Keratinocyte (primary cell): ENCODE results near the gene RANBP17. TPM values are rescaled to one million over a fixed set of nuclear protein-coding genes. Genes with fewer than 3 reads are reported as not detected.

Experiments used
- DNase-seq: peaks from one replicate; pipeline ENCODE4 v3.0.0-alpha.2; 2011; ENCODE audit warnings: low read depth, missing footprints, low spot score
- FAIRE-seq: peaks from 2 replicates; lab custom pipeline; 2011; peaks lifted over from hg19 to GRCh38; lab: Jason Lieb, UNC
- H2AFZ ChIP-seq: 2 replicates; pipeline ENCODE4 v1.6.0; 2012; ENCODE audit warnings: low read length, control low read depth, inconsistent platforms; ENCODE audit not compliant: control insufficient read depth
- H3K27ac ChIP-seq: 2 replicates; pipeline ENCODE4 v1.5.1; 2011; ENCODE audit warnings: low read length; ENCODE audit not compliant: control insufficient read depth, insufficient read depth
- H3K27me3 ChIP-seq: 3 replicates; pipeline ENCODE4 v1.6.0; 2011; ENCODE audit warnings: low read length; ENCODE audit not compliant: control insufficient read depth, insufficient read depth; ENCODE audit errors: extremely low read depth
- H3K36me3 ChIP-seq, 2 experiments: 2 replicates in 1 of 2; 3 replicates in 1 of 2; pipeline ENCODE4 v1.5.1; 2011; ENCODE audit warnings: low read length in 2 of 2, mild to moderate bottlenecking in 1 of 2; ENCODE audit not compliant: control insufficient read depth in 2 of 2, insufficient read depth in 2 of 2; ENCODE audit errors: extremely low read depth in 1 of 2
- H3K4me1 ChIP-seq: 3 replicates; pipeline ENCODE4 v1.5.1; 2011; ENCODE audit warnings: low read length; ENCODE audit not compliant: control insufficient read depth, insufficient read depth; ENCODE audit errors: extremely low read depth
- H3K4me2 ChIP-seq: 3 replicates; pipeline ENCODE4 v1.6.0; 2011; ENCODE audit warnings: low read depth, low read length; ENCODE audit not compliant: control insufficient read depth, insufficient read depth; ENCODE audit errors: extremely low read depth
- H3K4me3 ChIP-seq, 3 experiments: fragments of 200-600 bp in 1 of 3; sonication (generic) in 1 of 3; 2 replicates in 2 of 3; 3 replicates in 1 of 3; pipeline ENCODE4 v1.5.1; 2011 to 2016; ENCODE audit warnings: low read length in 3 of 3, mild to moderate bottlenecking in 3 of 3, control low read depth in 2 of 3, inconsistent platforms in 1 of 3, low read depth in 1 of 3, mixed read lengths in 1 of 3, mixed run types in 1 of 3, moderate library complexity in 1 of 3; ENCODE audit not compliant: control insufficient read depth in 2 of 3, insufficient read depth in 2 of 3; ENCODE audit errors: extremely low read depth in 1 of 3
- H3K79me2 ChIP-seq: 2 replicates; pipeline ENCODE4 v1.6.0; 2012; ENCODE audit warnings: low read length; ENCODE audit not compliant: control insufficient read depth, insufficient read depth
- H3K9ac ChIP-seq: 3 replicates; pipeline ENCODE4 v1.6.0; 2011; ENCODE audit warnings: low read length; ENCODE audit not compliant: control insufficient read depth, insufficient read depth; ENCODE audit errors: extremely low read depth
- H3K9me1 ChIP-seq: 3 replicates; pipeline ENCODE4 v1.6.0; 2011; ENCODE audit warnings: low read length; ENCODE audit not compliant: control insufficient read depth, insufficient read depth; ENCODE audit errors: extremely low read depth
- H3K9me3 ChIP-seq: 2 replicates; pipeline ENCODE4 v1.5.1; 2012; ENCODE audit warnings: low read depth, low read length; ENCODE audit not compliant: control insufficient read depth
- H4K20me1 ChIP-seq: 3 replicates; pipeline ENCODE4 v1.6.0; 2011; ENCODE audit warnings: low read length; ENCODE audit not compliant: control insufficient read depth, insufficient read depth; ENCODE audit errors: extremely low read depth
- CTCF ChIP-seq, 3 experiments: IDR thresholded peaks in 1 of 3; conservative IDR thresholded peaks in 1 of 3; optimal IDR thresholded peaks in 1 of 3; 2 replicates in 2 of 3; 3 replicates in 1 of 3; pipeline versions ENCODE3 to v1.5.1; 2011; ENCODE audit warnings: low read length in 3 of 3, mild to moderate bottlenecking in 3 of 3, moderate library complexity in 2 of 3, control low read depth in 1 of 3, inconsistent platforms in 1 of 3; ENCODE audit not compliant: insufficient read depth in 2 of 3; ENCODE audit errors: extremely low read depth in 1 of 3
- EZH2 ChIP-seq: IDR thresholded peaks from one replicate; pipeline ENCODE4 v1.6.1; 2012; ENCODE audit warnings: inconsistent platforms, mild to moderate bottlenecking, low read length, moderate library complexity
- dilution Hi-C: fragments of 300-500 bp; cut with MboI; formaldehyde crosslinking; loops from one replicate; pipeline ENCODE4 v1.7.0; 2020; ENCODE audit warnings: low sequenced_read_pairs; ENCODE audit not compliant: extremely low pct_ligation_motif_present
- polyA plus RNA-seq, 5 experiments: library from polyadenylated mRNA; depleted of rRNA in 3 of 5; stranded (reverse) in 3 of 5; stranded (forward) in 1 of 5; unstranded in 1 of 5; fragments of >200 nt; gene quantifications; 1 replicate in 1 of 5; 2 replicates in 3 of 5; 3 replicates in 1 of 5; pipeline versions ENCODE4 v1.2.1 to v1.2.3, GENCODE V29; 2011 to 2012; ENCODE audit warnings: missing spikeins in 2 of 5, low read depth in 1 of 5, low replicate concordance in 1 of 5

The RANBP17 gene
- polyA plus RNA-seq, 1 donor (not counting 4 experiments of a cell fraction or from before 2014, with no cell fraction given): 0.97 TPM

- no peaks in the 10 kb centered on the region for H3K9me3 ChIP-seq
- no peaks in the 10 kb centered on the region for H3K9me1 ChIP-seq
- no peaks in the 10 kb centered on the region for H3K27me3 ChIP-seq
- no peak overlapping the region for H3K27ac ChIP-seq
- no peaks in the 10 kb centered on the region for H3K36me3 ChIP-seq
- no peak overlapping the region for H2AFZ ChIP-seq
- dilution Hi-C loops: no loop called here
- no peak for TF ChIP-seq CTCF (optimal IDR thresholded peaks at IDR 0.05 in 1 of 3, IDR thresholded peaks at IDR 0.05 in 1 of 3, conservative IDR thresholded peaks at IDR 0.05 in 1 of 3; ENCODE audit: extremely low read depth in 1 of 3, insufficient read depth in 2 of 3, low read length in 3 of 3)
- TF ChIP-seq EZH2: no peak
- H3K4me1 ChIP-seq: no peaks in the 10 kb centered on the region
- DNase-seq: no peak
- no peaks in the 10 kb centered on the region for H3K79me2 ChIP-seq
- no peak for FAIRE-seq
- no peaks in the 10 kb centered on the region for H4K20me1 ChIP-seq
- no peak overlapping the region for H3K4me3 ChIP-seq
- H3K4me2 ChIP-seq: no peak overlapping the region
- no peak overlapping the region for H3K9ac ChIP-seq
Observed at GRCh38 chr5:170836226-170836625, 25.6 kb upstream of the RANBP17 start.

DNA sequence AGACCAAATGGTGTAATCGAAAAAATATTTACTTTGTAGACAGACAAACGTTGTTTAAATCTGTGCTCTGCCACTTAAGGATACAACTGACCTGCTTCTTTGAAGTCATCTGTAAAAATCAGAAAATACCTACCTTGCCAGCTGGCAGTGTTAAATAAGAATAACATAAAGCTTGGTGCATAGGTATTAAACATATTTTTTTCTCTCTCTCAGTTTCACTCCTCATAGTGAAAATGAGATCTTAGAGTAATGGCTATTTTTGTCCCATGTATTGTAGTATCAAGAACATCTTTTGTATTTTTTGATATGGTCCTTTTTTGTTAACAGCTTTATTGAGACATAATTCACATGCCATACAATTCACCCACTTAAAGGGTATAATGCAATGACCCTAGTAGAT is 17.9 kb upstream of the RANBP17 start:
- no peaks in the 10 kb centered on the region for H3K9me3 ChIP-seq
- no peak overlapping the region for H3K9ac ChIP-seq
- H3K4me2 ChIP-seq: no peak overlapping the region
- H3K4me3 ChIP-seq: no peak overlapping the region
- H3K36me3 ChIP-seq: no peaks in the 10 kb centered on the region
- H3K79me2 ChIP-seq: no peaks in the 10 kb centered on the region
- FAIRE-seq (no peak), DNase-seq (no peak)
- no peak for TF ChIP-seq CTCF (optimal IDR thresholded peaks at IDR 0.05 in 1 of 3, IDR thresholded peaks at IDR 0.05 in 1 of 3, conservative IDR thresholded peaks at IDR 0.05 in 1 of 3; ENCODE audit: extremely low read depth in 1 of 3, insufficient read depth in 2 of 3, low read length in 3 of 3)
- no peak for TF ChIP-seq EZH2
- no peak overlapping the region for H3K27ac ChIP-seq
- no peaks in the 10 kb centered on the region for H3K4me1 ChIP-seq
- H3K27me3 ChIP-seq: no peaks in the 10 kb centered on the region
- H4K20me1 ChIP-seq: no peaks in the 10 kb centered on the region
- no peaks in the 10 kb centered on the region for H3K9me1 ChIP-seq
- dilution Hi-C loops: no loop called here
- H2AFZ ChIP-seq: no peak overlapping the region
